Endodermal cell (in vitro differentiated cells): ENCODE measurements around the gene NINJ1. TPM values are rescaled to one million over a fixed set of nuclear protein-coding genes. Genes with fewer than 3 reads are reported as not detected.

Experiments used
- DNase-seq: peaks from one replicate; pipeline ENCODE4 v3.0.0-alpha.2; 2017
- H3K27ac ChIP-seq: 2 replicates; pipeline ENCODE4 v1.5.1; 2013; ENCODE audit warnings: mild to moderate bottlenecking, low read depth, low read length, moderate library complexity
- H3K27me3 ChIP-seq: 2 replicates; pipeline ENCODE4 v1.6.1; 2013; ENCODE audit warnings: mild to moderate bottlenecking, low read length, moderate library complexity; ENCODE audit not compliant: insufficient read depth, control insufficient read depth, poor library complexity, severe bottlenecking
- H3K36me3 ChIP-seq: 2 replicates; pipeline ENCODE4 v1.7.0; 2013; ENCODE audit warnings: mild to moderate bottlenecking, low read length, moderate library complexity; ENCODE audit not compliant: control insufficient read depth, insufficient read depth
- H3K4me1 ChIP-seq: one replicate; pipeline ENCODE4 v1.7.0; 2013; ENCODE audit warnings: low read length; ENCODE audit not compliant: control insufficient read depth, insufficient read depth
- H3K4me3 ChIP-seq: 2 replicates; pipeline ENCODE4 v1.5.1; 2013; ENCODE audit warnings: mild to moderate bottlenecking, low read length, moderate library complexity
- H3K9ac ChIP-seq: 2 replicates; pipeline ENCODE4 v1.6.1; 2013; ENCODE audit warnings: mild to moderate bottlenecking, low read length, moderate library complexity; ENCODE audit not compliant: poor library complexity, severe bottlenecking; ENCODE audit errors: extremely low read depth
- H3K9me3 ChIP-seq: 2 replicates; pipeline ENCODE4 v1.6.1; 2013; ENCODE audit warnings: mild to moderate bottlenecking, low read length, moderate library complexity; ENCODE audit not compliant: control insufficient read depth
- H3K27ac Mint-ChIP-seq: 2 replicates; pipeline ENCODE4 v1.8.0; 2020; ENCODE audit warnings: mixed read lengths
- H3K27me3 Mint-ChIP-seq: 2 replicates; pipeline ENCODE4 v1.8.0; 2021; ENCODE audit warnings: mild to moderate bottlenecking, mixed read lengths; ENCODE audit not compliant: insufficient read depth
- H3K36me3 Mint-ChIP-seq: 2 replicates; pipeline ENCODE4 v1.8.0; 2020; ENCODE audit warnings: low read depth, mixed read lengths
- H3K4me1 Mint-ChIP-seq: 2 replicates; pipeline ENCODE4 v1.8.0; 2020; ENCODE audit warnings: mixed read lengths
- H3K4me3 Mint-ChIP-seq: 2 replicates; pipeline ENCODE4 v1.8.0; 2020; ENCODE audit warnings: mild to moderate bottlenecking, moderate library complexity, mixed read lengths
- H3K9me3 Mint-ChIP-seq: 2 replicates; pipeline ENCODE4 v1.8.0; 2020; ENCODE audit warnings: mild to moderate bottlenecking, mixed read lengths
- CTCF ChIP-seq: fragments of 200-600 bp; sonication (generic); conservative IDR thresholded peaks from 2 replicates; pipeline ENCODE4 v1.5.0; 2021; ENCODE audit warnings: antibody characterized with exemption, mild to moderate bottlenecking
- WGBS, 2 experiments: methylation state at CpG; one replicate each; pipeline versions ENCODE4 v1.1.5 to v1.1.7; 2013; ENCODE audit warnings: missing lambda C conversion rate in 2 of 2, mixed read lengths in 1 of 2; ENCODE audit not compliant: insufficient coverage in 1 of 2, insufficient read length in 1 of 2; 5-methylcytosine and 5-hydroxymethylcytosine counted together
- total RNA-seq, 2 donors: library from RNA; stranded (reverse); fragmentation: NEBNext Ultra II Directional in 1 of 2; extraction: Animal tissue kit (Norgen Biotek cat#: 25700) in 1 of 2; gene quantifications; 2 replicates in 1 of 2; 3 replicates in 1 of 2; pipeline ENCODE4 v1.2.1, GENCODE V29; 2021

The NINJ1 gene
- total RNA-seq, 2 donors from 2014 or later: 24.2 to 32.0 TPM

GRCh38 chr9:93181672-93182435, 47.8 kb upstream of the NINJ1 start:
- H3K9me3 Mint-ChIP-seq: no peaks in the 10 kb centered on the region
- Histone ChIP-seq H3K36me3 (no peaks in the 10 kb centered on the region), H3K4me3 (no peak overlapping the region), H3K9ac (no peak overlapping the region), H3K27me3 (peaks cover 39% of the 10 kb centered on the region), H3K27ac (no peak overlapping the region), H3K9me3 (no peaks in the 10 kb centered on the region), H3K4me1 (peaks cover 3% of the 10 kb centered on the region)
- WGBS, 2 experiments: 88 to 92% methylated on average over 5 of the region's 5 CpGs
- no peak for TF ChIP-seq CTCF
- peaks cover 40% of the 10 kb centered on the region for H3K27me3 Mint-ChIP-seq
- H3K36me3 Mint-ChIP-seq: no peaks in the 10 kb centered on the region
- no peak overlapping the region for H3K4me3 Mint-ChIP-seq
- no peak for DNase-seq
- H3K27ac Mint-ChIP-seq: no peak overlapping the region
- peaks cover 11% of the 10 kb centered on the region for H3K4me1 Mint-ChIP-seq

- no peak overlapping the region for H3K27ac Mint-ChIP-seq
- 87 to 100% methylated on average over 1 of the region's 1 CpG for WGBS, 2 experiments
- no peak overlapping the region for H3K9ac ChIP-seq
- no peak overlapping the region for H3K4me3 ChIP-seq
- H3K27ac ChIP-seq: no peak overlapping the region
- no peak overlapping the region for H3K4me3 Mint-ChIP-seq
- H3K9me3 Mint-ChIP-seq: no peaks in the 10 kb centered on the region
- H3K4me1 ChIP-seq: peaks cover 3% of the 10 kb centered on the region
- H3K9me3 ChIP-seq: no peaks in the 10 kb centered on the region
- no peak for TF ChIP-seq CTCF
- no peak for DNase-seq
- H3K27me3 Mint-ChIP-seq: peaks cover 38% of the 10 kb centered on the region
- H3K36me3 ChIP-seq: no peaks in the 10 kb centered on the region
- H3K4me1 Mint-ChIP-seq: peaks cover 5% of the 10 kb centered on the region
- H3K27me3 ChIP-seq: peaks cover 36% of the 10 kb centered on the region
- H3K36me3 Mint-ChIP-seq: no peaks in the 10 kb centered on the region
Observed at GRCh38 chr9:93180938-93181337, 46.9 kb upstream of the NINJ1 start.

- Histone ChIP-seq H3K9me3 (no peaks in the 10 kb centered on the region), H3K27ac (no peak overlapping the region), H3K27me3 (peaks cover 25% of the 10 kb centered on the region), H3K9ac (no peak overlapping the region), H3K36me3 (no peaks in the 10 kb centered on the region), H3K4me1 (peaks cover 3% of the 10 kb centered on the region), H3K4me3 (no peak overlapping the region)
- no peaks in the 10 kb centered on the region for H3K4me1 Mint-ChIP-seq
- no peak for DNase-seq
- peaks cover 32% of the 10 kb centered on the region for H3K27me3 Mint-ChIP-seq
- H3K9me3 Mint-ChIP-seq: no peaks in the 10 kb centered on the region
- H3K4me3 Mint-ChIP-seq: no peak overlapping the region
- WGBS, 2 experiments: 90 to 96% methylated on average over 17 to 22 of the region's 22 CpGs
- TF ChIP-seq CTCF: no peak
- H3K27ac Mint-ChIP-seq: no peak overlapping the region
- H3K36me3 Mint-ChIP-seq: no peaks in the 10 kb centered on the region
Observed at GRCh38 chr9:93178851-93179786, 45.1 kb upstream of the NINJ1 start.
